Measurements from ENCODE around the gene TOMT. TPM values are rescaled to one million over a fixed set of nuclear protein-coding genes. Genes with fewer than 3 reads are reported as not detected.

The TOMT gene
- total and polyA plus RNA-seq, 8 donors: not detected

GRCh38 chr11:72080326-72081183, 25.2 kb upstream of the TOMT start, which contains the start of the genes LRRC51 and NUMA1:
TSS of gene LRRC51 (plus strand) at chr11:72080850. CDS start at chr11:72089084, 8,234 bp downstream.
TSS of gene NUMA1 (minus strand) at chr11:72080542. CDS start at chr11:72035943, 44,599 bp downstream.
- H3K27me3 ChIP-seq: no peaks in the 10 kb centered on the region
- no peaks in the 10 kb centered on the region for H3K9me3 ChIP-seq
- TF ChIP-seq, protein P1, sequence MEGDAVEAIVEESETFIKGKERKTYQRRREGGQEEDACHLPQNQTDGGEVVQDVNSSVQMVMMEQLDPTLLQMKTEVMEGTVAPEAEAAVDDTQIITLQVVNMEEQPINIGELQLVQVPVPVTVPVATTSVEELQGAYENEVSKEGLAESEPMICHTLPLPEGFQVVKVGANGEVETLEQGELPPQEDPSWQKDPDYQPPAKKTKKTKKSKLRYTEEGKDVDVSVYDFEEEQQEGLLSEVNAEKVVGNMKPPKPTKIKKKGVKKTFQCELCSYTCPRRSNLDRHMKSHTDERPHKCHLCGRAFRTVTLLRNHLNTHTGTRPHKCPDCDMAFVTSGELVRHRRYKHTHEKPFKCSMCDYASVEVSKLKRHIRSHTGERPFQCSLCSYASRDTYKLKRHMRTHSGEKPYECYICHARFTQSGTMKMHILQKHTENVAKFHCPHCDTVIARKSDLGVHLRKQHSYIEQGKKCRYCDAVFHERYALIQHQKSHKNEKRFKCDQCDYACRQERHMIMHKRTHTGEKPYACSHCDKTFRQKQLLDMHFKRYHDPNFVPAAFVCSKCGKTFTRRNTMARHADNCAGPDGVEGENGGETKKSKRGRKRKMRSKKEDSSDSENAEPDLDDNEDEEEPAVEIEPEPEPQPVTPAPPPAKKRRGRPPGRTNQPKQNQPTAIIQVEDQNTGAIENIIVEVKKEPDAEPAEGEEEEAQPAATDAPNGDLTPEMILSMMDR (IDR thresholded peaks at IDR 0.05): no peak
- peak within 1 kb of the TSS; percentile 58 to 85 (median 70) for H3K4me3 ChIP-seq
- ATAC-seq: peak; percentile 92 to 97 (median 94)
- WGBS, 2 donors: 1% methylated on average over 60 of the region's 60 CpGs
- H3K4me1 ChIP-seq: peaks cover 0 to 10% (median 5%) of the 10 kb centered on the region in 3 donors
- peak; percentile 94 to 99 (median 99) for DNase-seq
- peak within 1 kb of the TSS; percentile 77 to 90 (median 84) for H3K27ac ChIP-seq
- H3K36me3 ChIP-seq: no peaks in the 10 kb centered on the region
- FAIRE-seq: peak; percentile 96
- intact Hi-C loops (cut with DNase I): loop anchor here in 1 of 3 donors (10.0 kb wide), 1 partner anchor 56 kb away; no protein-coding TSS in a partner anchor

GRCh38 chr11:72081184-72081644, 24.5 kb upstream of the TOMT start:
- 61 to 67% methylated on average over 21 of the region's 21 CpGs for WGBS, 2 donors
- peak overlapping the region; percentile 77 to 90 (median 84) for H3K27ac ChIP-seq
- no peaks in the 10 kb centered on the region for H3K27me3 ChIP-seq
- FAIRE-seq: no peak
- no peak for ATAC-seq
- peaks cover 0 to 10% (median 5%) of the 10 kb centered on the region in 3 donors for H3K4me1 ChIP-seq
- no peaks in the 10 kb centered on the region for H3K9me3 ChIP-seq
- peak overlapping the region; percentile 31 to 85 (median 62) for H3K4me3 ChIP-seq
- intact Hi-C loops (cut with DNase I): loop anchor here in 1 of 3 donors (10.0 kb wide), 1 partner anchor 56 kb away; no protein-coding TSS in a partner anchor
- TF ChIP-seq, protein P1 (IDR thresholded peaks at IDR 0.05): no peak
- H3K36me3 ChIP-seq: no peaks in the 10 kb centered on the region
- DNase-seq: no peak

GRCh38 chr11:72081821-72082453, 23.8 kb upstream of the TOMT start:
- no peak overlapping the region for H3K4me3 ChIP-seq
- H3K36me3 ChIP-seq: no peaks in the 10 kb centered on the region
- 74 to 82% methylated on average over 3 of the region's 3 CpGs for WGBS, 2 donors
- peak overlapping the region in 2 of 4 donors; percentile 12 to 90 for H3K27ac ChIP-seq
- no peaks in the 10 kb centered on the region for H3K27me3 ChIP-seq
- ATAC-seq: no peak
- intact Hi-C loops (cut with DNase I): loop anchor here in 1 of 3 donors (10.0 kb wide), 1 partner anchor 57 kb away; no protein-coding TSS in a partner anchor
- peaks cover 0 to 10% (median 5%) of the 10 kb centered on the region in 3 donors for H3K4me1 ChIP-seq
- H3K9me3 ChIP-seq: no peaks in the 10 kb centered on the region
- FAIRE-seq: no peak
- no peak for DNase-seq
- TF ChIP-seq, protein P1 (IDR thresholded peaks at IDR 0.05): no peak

DNA sequence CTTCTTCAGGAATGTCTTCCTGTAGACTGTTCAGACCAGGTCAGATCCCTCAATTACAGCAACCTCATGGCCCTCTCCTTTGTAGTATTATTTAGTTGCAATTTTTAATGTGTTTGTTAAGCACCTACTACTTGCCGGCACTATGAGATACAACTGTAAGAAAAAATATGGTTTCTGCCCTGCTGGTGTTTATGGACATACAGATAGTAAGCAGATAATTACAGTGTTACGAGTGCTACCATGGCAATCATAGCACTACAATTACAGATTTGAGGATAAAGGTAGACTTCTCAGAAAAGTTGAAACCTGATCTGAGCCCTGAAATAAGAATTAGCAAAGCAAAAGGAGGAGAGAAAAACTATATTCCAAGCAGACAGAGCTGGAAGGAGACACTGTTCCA, 22.3 kb upstream of the TOMT start:
- WGBS, 2 donors: 65 to 71% methylated on average over 2 of the region's 2 CpGs
- H3K4me3 ChIP-seq: no peak overlapping the region
- peaks cover 0 to 10% (median 5%) of the 10 kb centered on the region in 3 donors for H3K4me1 ChIP-seq
- no peak overlapping the region for H3K27ac ChIP-seq
- intact Hi-C loops (cut with DNase I): loop anchor here in 1 of 3 donors (10.0 kb wide), 1 partner anchor 59 kb away; no protein-coding TSS in a partner anchor
- FAIRE-seq: no peak
- no peaks in the 10 kb centered on the region for H3K27me3 ChIP-seq
- no peak for DNase-seq
- H3K36me3 ChIP-seq: peaks cover 0 to 6% (median 0%) of the 10 kb centered on the region in 3 donors
- no peaks in the 10 kb centered on the region for H3K9me3 ChIP-seq
- no peak for ATAC-seq
- TF ChIP-seq, protein P1 (IDR thresholded peaks at IDR 0.05): no peak

All from pancreas (tissue), 10 donors.